ENCODE results near the gene CST3.
"Not testable (repeated sequence)": the region's sequence is repeated elsewhere in the genome, so short reads cannot be mapped to it uniquely, and the experiment has no call there.

The CST3 gene

DNA sequence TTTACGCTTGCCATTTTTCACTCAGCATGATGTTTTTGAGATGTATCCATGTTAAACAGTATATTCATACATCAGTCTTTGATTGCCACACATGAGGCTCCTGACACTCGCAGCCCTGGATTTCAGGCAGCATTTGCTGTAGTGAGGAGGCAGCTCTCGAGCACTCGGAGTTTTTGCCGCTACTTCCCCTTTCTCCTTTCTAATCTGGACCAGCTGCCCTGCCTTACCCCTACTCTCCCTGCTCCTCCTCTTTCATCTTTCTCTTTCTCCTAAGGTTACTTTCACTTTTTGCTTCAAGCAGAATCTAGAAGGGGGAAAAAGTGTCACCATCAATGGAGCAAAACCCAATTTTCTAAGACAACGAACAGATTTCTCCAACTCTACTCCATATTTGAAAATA lies 5.9 kb upstream of the CST3 start:
- DNase-seq (ENCODE audit: low spot score), result no peak

DNA sequence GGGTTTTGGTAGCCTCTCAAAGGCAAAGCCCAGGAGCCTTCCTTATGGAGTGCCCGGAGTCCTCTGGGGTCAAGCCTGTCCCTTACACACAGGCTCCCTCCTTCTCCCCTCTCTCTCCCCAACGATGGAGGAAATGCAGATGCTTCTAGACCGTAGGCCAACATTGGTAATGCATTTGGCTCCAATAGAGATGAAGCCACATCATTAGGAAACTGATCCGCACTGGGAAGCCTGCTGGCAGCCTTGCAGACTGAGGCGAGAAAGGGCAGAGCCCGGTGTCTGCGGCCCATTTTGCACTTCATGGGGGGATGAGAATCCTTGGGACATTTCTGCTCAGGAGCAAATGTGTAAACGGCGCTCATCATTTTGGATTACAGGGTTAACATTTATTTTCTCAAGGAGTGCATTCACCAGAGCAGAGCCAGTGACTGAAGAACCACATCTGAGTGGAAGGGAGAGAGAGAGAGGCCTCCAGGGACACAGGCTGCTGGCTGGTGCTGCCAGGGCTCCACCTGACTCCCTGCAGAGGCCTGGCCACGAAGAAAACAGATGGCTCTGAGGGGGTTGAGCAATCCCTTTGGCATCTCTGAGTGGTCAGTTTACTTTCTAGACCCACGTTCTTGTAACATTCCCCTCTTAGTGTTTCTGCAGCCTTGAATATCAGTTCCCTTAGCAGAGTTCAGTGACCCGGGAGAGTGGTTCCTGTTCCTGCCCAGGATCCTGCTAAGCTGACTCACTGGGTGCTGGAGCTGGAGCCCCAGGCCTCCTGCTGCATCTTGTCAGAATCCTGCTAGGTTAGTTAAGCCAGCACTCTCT lies 4.4 kb upstream of the CST3 start:
- DNase-seq (ENCODE audit: low spot score), result peak; percentile 80

DNA sequence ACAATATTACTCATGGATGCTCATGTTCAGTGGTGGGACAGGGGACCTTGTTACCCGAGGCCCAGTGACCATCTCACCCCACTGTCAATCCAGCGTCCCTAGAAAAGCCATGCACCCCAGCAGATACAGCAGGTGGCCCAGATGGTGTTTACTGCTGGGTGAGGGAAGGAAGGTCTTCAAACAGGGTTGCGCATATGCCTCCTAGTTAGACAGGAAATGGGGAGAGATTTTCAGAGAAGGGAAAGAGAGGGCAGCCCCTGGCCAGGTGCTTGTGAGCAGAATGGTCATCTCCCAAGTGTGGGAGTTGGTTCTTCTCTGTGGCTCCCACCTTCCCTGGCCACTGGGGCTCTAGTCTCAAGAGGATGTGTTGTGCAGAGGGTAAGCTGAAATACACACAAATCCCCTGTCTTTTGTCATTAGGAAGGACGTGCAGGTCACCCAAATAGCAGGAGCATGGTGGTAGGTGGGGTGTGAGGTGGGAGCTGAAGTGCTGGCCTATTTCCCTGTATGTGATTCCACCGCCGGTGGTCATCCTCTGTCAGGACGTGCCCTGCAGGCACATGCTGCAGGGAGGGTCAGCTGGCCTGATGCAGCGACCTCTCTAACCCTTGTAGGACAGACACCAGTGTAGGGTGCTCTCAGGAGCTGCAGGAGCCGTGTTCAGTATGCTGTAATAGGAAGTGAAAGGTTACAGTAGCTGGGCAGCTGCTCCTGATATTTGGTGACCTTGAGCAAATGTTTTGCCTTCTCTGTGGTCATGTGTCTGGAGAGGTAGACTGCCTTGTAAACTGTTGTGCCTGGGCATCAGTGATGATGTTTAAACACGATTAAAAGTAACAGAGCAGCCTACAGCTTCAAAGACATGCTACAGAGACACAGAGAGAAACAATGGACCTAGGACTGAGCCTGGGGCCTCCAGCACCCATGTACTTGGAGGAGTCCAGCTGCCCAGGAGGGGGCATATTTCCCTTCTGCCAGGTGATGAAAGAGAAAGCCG lies 3.2 kb upstream of the CST3 start:
- no peak for DNase-seq (ENCODE audit: low spot score)

DNA sequence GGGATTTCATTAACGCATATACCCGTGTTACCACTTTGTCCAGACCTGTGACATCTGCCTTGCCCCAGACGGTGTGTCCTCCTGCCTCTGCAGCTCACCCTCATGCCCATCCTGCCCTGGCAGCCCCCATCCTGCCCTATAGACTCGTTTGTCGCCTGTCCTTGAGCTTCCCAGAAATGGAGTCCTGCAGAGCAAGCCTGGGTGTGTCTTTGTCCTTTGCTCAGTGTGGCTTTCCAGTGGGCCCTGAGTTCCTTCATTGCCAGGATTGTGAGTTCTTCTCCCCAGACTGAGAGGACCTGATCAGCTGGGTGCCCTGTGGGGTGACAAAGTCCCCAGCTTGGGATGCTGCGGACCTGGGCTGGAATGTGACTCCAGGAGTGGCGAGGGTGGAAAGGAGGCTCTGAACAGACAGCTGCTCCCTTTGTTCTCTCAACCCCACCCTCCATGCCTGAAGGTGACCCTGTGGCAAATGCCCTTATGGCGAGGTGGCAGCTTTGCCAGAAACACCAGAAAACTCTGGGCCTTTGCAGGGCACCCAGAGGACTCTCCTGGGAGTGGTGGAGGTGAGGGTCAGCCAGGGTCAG lies 2.4 kb upstream of the CST3 start:
- no peak for DNase-seq (ENCODE audit: low spot score)

- DNase-seq (ENCODE audit: low spot score), result no peak
These were observed 1.8 kb upstream of the CST3 start for GRCh38 chr20:23639490-23639958.

DNA sequence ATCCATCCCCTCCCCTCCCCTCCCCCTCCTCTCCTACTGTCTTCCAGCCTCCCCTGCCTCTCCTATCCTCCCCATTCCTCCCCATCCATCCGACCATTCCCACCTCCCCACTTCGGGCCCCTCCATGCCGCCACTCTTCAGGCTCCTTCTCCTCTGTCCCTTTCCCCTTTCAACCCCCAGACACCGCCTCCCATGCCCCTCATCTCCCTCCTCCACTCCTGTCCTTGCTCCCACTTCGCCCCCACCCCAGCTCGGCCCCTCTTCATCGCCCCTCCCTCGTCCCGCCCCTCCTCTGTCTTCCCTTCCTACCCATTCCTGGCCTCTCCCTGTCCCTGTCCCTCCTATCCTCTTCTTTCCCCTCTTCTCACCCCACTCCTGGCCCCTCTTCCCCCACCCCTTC lies 554 bp upstream of the CST3 start:
- DNase-seq (ENCODE audit: low spot score), result no peak

GRCh38 chr20:23636908-23637281 lies 860 bp downstream of the CST3 start:
- DNase-seq (ENCODE audit: low spot score), result no peak

GRCh38 chr20:23636182-23636907 lies 1.4 kb downstream of the CST3 start:
- no peak for DNase-seq (ENCODE audit: low spot score)

DNA sequence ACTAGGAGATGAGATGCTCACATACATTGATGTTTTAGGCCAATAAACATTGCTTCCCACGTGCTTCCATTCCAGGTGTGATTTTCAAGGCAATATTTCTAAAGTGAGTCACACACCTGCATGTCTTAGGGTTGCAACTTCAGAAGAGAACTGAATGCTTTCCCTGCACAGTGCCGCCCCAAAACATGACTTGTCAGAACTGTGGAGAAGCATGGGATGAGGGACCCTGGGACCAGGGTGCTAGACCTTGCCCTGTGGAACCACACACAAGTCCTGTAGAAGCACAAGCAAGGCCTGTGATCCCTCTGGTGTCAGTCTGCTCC lies 2.0 kb downstream of the CST3 start:
- not testable (repeated sequence) for DNase-seq (ENCODE audit: low spot score)

GRCh38 chr20:23634985-23635767 lies 2.6 kb downstream of the CST3 start:
- DNase-seq (ENCODE audit: low spot score), result no peak

DNA sequence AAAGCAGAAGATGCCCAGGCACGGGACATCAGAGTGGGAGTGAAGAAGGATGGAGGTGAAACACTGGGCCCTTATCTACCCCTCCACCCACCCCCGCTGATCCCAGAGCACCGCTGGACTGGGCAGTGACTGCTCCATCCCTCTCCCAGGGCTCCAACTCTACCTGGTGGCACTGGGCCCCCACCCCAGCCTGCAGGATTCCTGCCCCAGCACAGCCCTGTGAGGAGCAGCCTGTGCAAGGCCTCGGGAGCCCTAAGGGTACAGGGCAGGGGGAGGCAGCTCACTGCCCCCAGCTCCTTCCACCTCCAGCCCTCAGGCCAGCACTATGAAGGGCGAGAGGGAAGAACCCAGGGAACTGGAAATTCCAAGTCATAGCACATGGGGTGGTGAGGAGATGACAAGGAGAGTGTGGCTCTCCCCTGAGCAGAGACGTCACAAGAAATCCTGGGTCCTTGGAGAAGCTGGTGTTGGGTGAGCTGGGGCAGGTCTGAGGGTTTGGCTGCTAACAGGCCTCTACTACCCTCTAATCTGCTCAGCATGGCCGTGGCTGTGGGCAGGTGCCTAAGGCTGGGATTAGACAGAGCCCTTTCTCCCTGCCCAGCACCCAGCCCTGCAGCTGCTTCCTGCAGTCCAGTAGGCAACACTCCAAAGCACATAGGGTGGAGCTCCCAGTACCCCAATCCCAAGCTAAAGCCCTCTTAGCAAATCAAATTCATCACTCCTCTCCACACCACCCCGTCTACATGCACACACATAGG lies 3.5 kb downstream of the CST3 start:
- no peak for DNase-seq (ENCODE audit: low spot score)

DNA sequence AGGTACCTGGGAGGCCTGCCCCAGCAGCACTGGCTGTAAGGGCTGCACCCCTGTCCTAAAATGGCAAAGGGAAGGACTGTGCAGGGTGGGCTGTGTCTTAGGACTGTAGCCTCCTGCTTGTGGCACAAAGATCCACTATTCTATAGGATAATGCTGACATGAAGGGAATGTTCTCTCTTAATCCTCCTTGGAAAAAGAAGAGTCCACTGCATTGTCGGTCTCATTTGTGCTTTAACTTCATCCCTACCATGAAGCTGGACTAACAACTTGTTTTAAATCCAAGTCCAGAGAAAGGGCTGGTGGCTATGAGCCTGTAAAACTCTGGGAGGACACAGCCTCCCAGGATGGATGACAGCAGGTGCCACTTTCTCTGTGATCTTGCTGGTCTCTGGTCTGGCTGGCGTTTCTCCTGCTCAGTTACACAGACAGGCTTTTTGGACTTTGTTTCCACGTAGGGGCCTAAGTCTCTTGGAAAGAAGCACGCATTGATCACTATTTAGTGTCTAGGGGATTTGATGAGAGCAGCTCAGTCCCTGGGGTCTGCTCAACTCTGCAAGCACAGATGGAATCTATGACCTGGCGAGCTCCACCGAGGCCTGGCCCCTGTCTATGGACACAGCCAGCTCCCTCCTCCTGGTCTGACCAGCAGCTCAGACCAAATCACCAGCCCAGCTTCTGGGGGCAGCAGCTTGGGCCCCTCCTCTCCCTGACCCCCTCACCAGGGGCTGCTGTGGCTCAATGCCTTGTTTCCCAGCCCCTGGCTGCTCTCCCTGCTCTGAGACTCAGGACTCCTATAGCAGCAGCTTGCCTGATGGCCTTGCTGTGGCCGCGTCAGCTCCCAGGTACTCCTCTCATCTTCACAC lies 4.8 kb downstream of the CST3 start:
- no peak for DNase-seq (ENCODE audit: low spot score)

DNA sequence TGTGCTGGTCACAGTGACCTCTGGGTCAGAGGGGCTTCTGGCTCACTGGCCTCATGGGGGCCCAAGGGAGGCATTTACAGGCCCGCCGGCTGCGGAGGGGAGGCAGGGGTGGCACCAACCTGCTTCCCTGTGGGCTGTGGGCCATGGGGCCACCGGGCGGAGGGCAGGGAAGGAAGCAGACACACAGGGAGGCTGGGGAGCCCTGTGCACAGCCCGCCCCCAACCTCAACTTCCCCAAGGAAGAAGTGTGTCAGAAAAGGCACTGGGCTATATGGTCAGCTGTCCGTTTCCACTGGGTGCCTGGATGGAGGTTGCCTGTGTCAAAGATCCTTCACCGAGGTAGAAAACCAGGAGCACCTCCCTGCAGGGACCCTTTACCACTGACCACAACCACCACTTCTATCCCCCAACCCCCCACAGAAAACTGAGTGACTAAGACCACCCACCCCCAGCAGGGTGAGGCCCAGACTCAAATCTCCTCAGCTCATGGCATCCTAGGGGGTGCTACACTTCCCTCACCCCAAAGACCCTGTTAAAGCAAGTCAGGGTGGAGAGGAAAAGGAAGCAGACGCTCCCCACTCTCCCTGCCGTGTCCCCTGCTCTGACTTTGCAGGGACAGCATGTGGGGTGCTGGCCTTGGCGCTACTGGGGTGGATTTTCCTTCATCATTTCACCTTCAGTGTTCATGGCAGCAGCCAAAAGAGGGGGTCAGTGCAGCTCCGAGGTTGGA lies 5.6 kb downstream of the CST3 start:
- no peak for DNase-seq (ENCODE audit: low spot score)

- no peak for DNase-seq (ENCODE audit: low spot score)
These were observed 6.4 kb downstream of the CST3 start for GRCh38 chr20:23631226-23631822.

- no peak for DNase-seq (ENCODE audit: low spot score)
These were observed 7.3 kb downstream of the CST3 start for GRCh38 chr20:23630392-23630849.

GRCh38 chr20:23629542-23630391 lies 8.0 kb downstream of the CST3 start:
- no peak for DNase-seq (ENCODE audit: low spot score)

DNA sequence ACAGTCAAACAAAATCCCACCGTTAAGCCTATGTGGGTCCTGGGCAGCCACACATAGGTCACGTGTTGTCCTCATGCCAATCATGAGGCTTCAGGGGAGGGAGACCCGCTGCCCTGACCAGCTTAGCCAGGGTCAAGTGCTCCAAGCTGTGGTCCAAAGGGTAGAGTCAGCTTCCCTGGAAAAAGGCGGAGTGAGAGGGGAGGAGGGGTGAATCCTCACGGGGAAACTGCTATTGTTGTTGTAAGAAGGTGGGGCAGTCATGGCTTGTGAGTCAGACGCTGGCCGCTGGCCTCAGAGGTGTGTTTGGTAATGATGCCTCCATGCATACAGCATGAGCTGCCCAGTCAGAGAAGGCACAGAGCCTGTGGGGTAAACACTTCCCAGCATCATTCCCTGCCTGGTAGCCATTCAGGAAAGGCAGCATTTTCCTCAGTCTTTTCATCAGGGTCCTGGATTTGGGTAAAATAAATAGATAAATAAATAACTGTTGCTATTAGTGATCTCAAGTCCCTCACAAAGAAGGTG lies 8.7 kb downstream of the CST3 start:
- DNase-seq (ENCODE audit: low spot score), result no peak
